Measurements from ENCODE around the gene AHNAK. TPM values are rescaled to one million over a fixed set of nuclear protein-coding genes. Genes with fewer than 3 reads are reported as not detected.

Gene AHNAK
- total and polyA plus RNA-seq, 3 donors from 2014 or later = 95.8 to 148 (median 137) TPM

- no peaks in the 10 kb centered on the region for H3K36me3 ChIP-seq (ENCODE audit: low read depth, missing control alignments)
- H3K4me1 ChIP-seq = peaks cover 46% of the 10 kb centered on the region
- intact Hi-C loops (cut with DNase I; ENCODE audit: low total_unique reads) = no loop called here
- 43 to 95% methylated on average over 1 of the region's 1 CpG for WGBS, 2 donors
- TF ChIP-seq CTCF (IDR thresholded peaks at IDR 0.05) (no peak), POLR2A (IDR thresholded peaks at IDR 0.05) (no peak)
- H3K27ac ChIP-seq = no peak overlapping the region
- DNase-seq = no peak
- no peaks in the 10 kb centered on the region for H3K9me3 ChIP-seq
- no peak overlapping the region for H3K4me3 ChIP-seq
- H3K27me3 ChIP-seq = no peaks in the 10 kb centered on the region
These were observed 109.0 kb downstream of the AHNAK start for GRCh38 chr11:62437616-62438015.

GRCh38 chr11:62435846-62436660 is 110.6 kb downstream of the AHNAK start:
- no peaks in the 10 kb centered on the region for H3K27me3 ChIP-seq
- 32 to 39% methylated on average over 5 of the region's 5 CpGs for WGBS, 2 donors
- peaks cover 46% of the 10 kb centered on the region for H3K4me1 ChIP-seq
- no peak for TF ChIP-seq POLR2A (IDR thresholded peaks at IDR 0.05)
- no peak for TF ChIP-seq CTCF (IDR thresholded peaks at IDR 0.05)
- peak; percentile 87 for DNase-seq
- H3K36me3 ChIP-seq (ENCODE audit: low read depth, missing control alignments) = no peaks in the 10 kb centered on the region
- intact Hi-C loops (cut with DNase I; ENCODE audit: low total_unique reads) = no loop called here
- peak overlapping the region; percentile 28 to 42 for H3K27ac ChIP-seq
- no peaks in the 10 kb centered on the region for H3K9me3 ChIP-seq
- H3K4me3 ChIP-seq = no peak overlapping the region

- 18 to 35% methylated on average over 6 of the region's 6 CpGs for WGBS, 2 donors
- H3K4me1 ChIP-seq = peaks cover 35% of the 10 kb centered on the region
- intact Hi-C loops (cut with DNase I; ENCODE audit: low total_unique reads) = loop anchor here (5.0 kb wide), 1 partner anchor 108 kb away; no protein-coding TSS in a partner anchor
These were observed 112.7 kb downstream of the AHNAK start for GRCh38 chr11:62433904-62434276.

GRCh38 chr11:62433141-62433903 is 113.3 kb downstream of the AHNAK start:
- Histone ChIP-seq H3K9me3 (no peaks in the 10 kb centered on the region), H3K27ac (peak overlapping the region; percentile 33 to 73), H3K36me3 (ENCODE audit: low read depth, missing control alignments) (no peaks in the 10 kb centered on the region), H3K4me1 (peaks cover 35% of the 10 kb centered on the region), H3K4me3 (no peak overlapping the region), H3K27me3 (no peaks in the 10 kb centered on the region)
- intact Hi-C loops (cut with DNase I; ENCODE audit: low total_unique reads) = loop anchor here (5.0 kb wide), 1 partner anchor 109 kb away; no protein-coding TSS in a partner anchor
- TF ChIP-seq CTCF (IDR thresholded peaks at IDR 0.05) (no peak), POLR2A (IDR thresholded peaks at IDR 0.05) (no peak)
- peak; percentile 48 for DNase-seq
- WGBS, 2 donors = 28 to 30% methylated on average over 16 of the region's 16 CpGs

More at GRCh38 chr11:62433904-62434276, 112.7 kb downstream of the AHNAK start:
- no peak for TF ChIP-seq CTCF (IDR thresholded peaks at IDR 0.05)
- TF ChIP-seq POLR2A (IDR thresholded peaks at IDR 0.05) = no peak
- Histone ChIP-seq H3K36me3 (ENCODE audit: low read depth, missing control alignments) (no peaks in the 10 kb centered on the region), H3K4me3 (no peak overlapping the region), H3K9me3 (no peaks in the 10 kb centered on the region), H3K27ac (peak overlapping the region; percentile 12 to 73), H3K27me3 (no peaks in the 10 kb centered on the region)
- peak; percentile 41 for DNase-seq
